Mammary epithelial cell (primary cell): ENCODE data around the gene ADARB2.

Source experiments
- CTCF ChIP-seq, 2 donors: IDR thresholded peaks in 1 of 2; conservative IDR thresholded peaks in 1 of 2; 2 replicates each; pipeline ENCODE4 v1.5.1; 2011 to 2012; ENCODE audit warnings: inconsistent platforms in 2 of 2, low read length in 2 of 2, mild to moderate bottlenecking in 2 of 2, control low read depth in 1 of 2, low read depth in 1 of 2; ENCODE audit not compliant: insufficient read depth in 1 of 2; ENCODE audit errors: extremely low read depth in 1 of 2
- EZH2 ChIP-seq: IDR thresholded peaks from 2 replicates; pipeline ENCODE4 v1.6.1; 2012; ENCODE audit warnings: low read length, inconsistent platforms, borderline replicate concordance

DNA sequence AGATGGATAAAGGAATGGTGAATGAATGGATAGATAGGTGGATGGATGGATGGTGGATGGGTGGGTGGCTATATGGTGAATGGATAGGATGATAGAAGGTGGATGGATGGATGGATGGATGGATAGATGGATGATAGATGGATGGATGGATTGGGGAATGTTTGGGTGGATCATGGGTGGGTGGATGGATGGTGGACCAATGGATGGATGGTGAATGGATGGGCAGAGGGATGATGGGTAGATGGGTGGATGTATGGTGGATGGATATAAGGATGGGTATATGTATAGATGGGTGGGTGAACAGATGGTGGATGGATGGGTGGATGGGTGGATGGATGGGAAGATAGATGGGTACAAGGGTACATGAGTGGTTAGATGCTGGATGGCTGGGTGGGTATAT lies 322.4 kb downstream of the ADARB2 start:
- TF ChIP-seq CTCF (conservative IDR thresholded peaks at IDR 0.05 in 1 of 2, IDR thresholded peaks at IDR 0.05 in 1 of 2; ENCODE audit: extremely low read depth in 1 of 2, insufficient read depth in 1 of 2, low read depth in 1 of 2, low read length in 2 of 2) (no peak), EZH2 (no peak)
